Forelimb muscle (tissue), 1 donor: Measurements from ENCODE around the gene SEMA4F. TPM values are rescaled to one million over a fixed set of nuclear protein-coding genes. Genes with fewer than 3 reads are reported as not detected.

Experiments
- DNase-seq: peaks from one replicate; pipeline ENCODE4 v3.0.0-alpha.2; 2013; ENCODE audit warnings: low read depth
- polyA plus RNA-seq: library from polyadenylated mRNA; unstranded; fragments of 120-200 nt; gene quantifications from one replicate; pipeline ENCODE4 v1.2.1, GENCODE V29; 2013; ENCODE audit not compliant: insufficient read length

Gene SEMA4F
- polyA plus RNA-seq, 1 donor, result 2.1 TPM

DNA sequence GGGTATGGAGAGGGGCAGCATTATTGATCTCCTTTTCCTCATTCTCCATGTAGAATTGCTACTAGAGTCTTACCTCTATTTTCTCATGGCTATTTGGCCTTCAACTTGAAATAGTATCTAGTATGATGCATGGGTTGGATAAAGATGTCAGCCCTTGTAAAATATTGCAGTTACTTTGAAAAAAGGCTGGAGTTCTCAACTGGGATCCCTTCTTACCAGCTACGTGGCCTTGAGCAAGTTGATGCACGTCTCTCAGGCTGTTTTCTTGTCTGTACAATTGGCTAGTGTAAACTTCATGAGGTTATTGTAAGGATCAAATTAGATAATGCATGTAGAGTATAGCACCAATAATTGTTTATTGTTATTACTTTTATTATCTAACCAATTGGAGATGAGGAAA is 50.2 kb downstream of the SEMA4F start:
- no peak for DNase-seq

DNA sequence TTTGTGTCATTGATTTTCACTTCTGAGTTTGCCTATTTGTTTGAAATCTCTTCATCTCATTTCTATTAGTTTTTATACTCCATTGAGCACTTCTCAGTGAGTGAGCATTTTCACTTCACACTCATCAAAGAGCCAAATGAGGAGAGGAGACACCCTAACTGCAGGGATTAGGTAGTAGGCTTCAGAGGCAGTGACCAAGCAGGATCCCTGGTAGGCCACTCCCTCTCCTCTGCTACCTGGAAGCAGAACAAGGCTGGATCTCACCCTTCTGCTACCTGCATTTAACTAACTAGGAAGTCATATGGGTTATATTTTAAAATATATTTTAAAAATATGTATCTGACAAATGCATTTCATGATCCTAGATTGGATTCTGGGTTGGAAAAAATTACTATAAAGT is 52.7 kb downstream of the SEMA4F start:
- no peak for DNase-seq

DNA sequence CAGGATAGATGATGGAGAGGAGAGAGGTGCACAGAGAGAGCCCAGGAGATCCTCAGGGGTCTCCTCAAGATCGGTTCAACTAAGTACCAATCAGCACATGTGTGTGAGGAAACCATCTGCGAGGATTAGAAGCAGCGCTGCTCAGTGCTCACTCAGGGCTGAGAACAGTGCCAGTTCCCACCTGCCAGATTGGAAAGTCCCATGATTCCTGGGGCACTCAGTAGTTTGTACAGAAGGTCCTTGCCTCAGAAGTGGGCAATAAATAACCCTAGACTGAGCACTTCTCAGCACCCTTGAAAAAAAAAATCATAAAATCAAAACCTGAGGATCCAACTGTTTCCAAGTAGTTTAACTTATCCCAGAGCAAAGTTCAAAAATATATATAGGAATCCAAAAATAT is 53.8 kb downstream of the SEMA4F start:
- DNase-seq, result no peak

DNA sequence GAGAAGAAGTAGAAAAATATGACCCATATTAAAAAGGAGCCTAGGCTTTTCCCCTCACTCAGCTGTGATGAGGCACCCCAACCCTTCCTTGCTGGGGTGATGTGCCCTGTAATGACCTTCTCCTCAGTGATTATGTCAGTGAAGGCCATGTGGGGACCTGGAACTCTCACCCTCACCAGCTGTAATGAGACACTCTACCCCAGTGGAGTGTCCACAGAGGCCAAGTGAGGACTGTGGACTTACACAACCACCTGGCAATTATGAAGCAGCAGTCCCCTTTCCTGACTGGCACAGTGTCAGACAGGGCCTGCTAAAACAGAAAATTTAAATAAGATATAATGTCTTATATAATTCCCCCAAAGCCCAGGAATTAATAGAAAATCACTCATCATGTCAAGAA is 54.2 kb downstream of the SEMA4F start:
- no peak for DNase-seq

DNA sequence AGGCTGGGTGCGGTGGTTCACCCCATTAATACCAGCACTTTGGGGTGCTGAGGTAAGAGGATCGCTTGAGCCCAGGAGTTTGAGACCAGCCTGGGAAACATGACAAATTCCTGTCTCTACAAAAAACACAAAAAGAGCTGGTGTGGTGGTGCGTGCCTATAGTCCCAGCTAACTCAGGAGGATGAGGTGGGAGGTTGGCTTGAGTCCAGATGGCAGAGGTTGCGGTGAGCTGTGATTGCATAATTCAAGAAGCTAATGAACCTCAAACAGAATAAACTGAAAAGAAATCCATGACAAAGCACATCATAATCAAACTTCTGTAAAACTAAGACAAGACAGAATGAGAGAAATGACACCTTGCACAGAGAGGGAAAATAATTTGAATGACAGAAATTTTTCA is 54.8 kb downstream of the SEMA4F start:
- no peak for DNase-seq

DNA sequence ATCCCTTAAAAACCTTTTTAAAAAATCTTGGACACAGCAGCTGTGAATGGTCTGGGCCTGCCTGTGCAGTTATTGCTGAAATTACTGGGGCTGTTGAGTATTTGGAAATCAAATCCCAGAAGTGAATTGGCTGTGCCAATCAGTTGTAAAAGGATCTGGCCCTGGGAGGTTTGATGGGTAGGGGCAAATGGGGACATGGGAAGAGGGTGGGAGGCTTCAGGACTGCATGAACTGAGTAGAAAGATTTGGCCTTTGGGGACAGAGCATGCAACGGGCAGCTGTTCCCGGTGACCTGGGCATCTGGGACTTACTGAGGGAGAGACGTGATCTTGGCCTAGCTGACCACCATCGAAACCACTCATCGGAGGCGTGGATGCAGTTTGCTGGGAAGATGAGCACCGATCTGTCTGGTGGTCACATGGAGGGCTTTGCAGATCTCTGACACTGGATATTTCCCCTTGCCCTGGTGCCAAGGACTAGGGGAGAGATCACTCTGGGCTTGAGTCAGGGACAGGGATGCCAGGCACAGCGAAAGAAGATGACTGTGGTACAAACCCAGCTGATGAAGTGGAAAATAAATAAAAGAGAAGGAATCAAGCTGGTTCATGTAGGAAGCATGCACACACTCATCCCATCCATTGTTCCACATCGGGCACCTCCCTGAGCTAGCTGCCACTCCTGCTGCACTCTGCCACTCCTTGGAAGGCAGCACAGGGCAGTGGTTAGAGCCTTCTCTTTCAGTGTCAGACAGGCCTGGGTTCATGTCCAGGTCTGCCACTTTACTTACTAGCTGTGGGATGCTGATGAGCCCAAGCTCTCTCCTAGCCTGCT is 58.4 kb downstream of the SEMA4F start:
- DNase-seq, result no peak

DNA sequence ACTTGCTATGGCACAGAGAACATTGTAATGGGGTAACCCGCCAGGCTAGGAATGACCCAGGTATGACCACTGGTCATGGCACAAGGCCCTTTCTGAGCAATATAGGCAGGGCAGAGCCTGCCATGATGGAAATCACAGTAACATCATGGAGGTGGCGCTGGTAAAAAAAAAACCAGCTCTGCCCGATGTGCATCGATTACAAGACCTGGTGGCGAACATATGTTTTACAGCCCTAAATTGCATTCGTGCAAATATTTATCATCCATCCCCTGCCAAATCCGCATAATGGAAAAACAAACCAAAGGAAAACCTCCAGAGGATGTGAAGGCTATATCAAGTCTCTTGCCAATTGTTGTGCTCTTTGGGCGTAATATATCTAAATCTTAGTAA is 60.6 kb downstream of the SEMA4F start:
- no peak for DNase-seq

DNA sequence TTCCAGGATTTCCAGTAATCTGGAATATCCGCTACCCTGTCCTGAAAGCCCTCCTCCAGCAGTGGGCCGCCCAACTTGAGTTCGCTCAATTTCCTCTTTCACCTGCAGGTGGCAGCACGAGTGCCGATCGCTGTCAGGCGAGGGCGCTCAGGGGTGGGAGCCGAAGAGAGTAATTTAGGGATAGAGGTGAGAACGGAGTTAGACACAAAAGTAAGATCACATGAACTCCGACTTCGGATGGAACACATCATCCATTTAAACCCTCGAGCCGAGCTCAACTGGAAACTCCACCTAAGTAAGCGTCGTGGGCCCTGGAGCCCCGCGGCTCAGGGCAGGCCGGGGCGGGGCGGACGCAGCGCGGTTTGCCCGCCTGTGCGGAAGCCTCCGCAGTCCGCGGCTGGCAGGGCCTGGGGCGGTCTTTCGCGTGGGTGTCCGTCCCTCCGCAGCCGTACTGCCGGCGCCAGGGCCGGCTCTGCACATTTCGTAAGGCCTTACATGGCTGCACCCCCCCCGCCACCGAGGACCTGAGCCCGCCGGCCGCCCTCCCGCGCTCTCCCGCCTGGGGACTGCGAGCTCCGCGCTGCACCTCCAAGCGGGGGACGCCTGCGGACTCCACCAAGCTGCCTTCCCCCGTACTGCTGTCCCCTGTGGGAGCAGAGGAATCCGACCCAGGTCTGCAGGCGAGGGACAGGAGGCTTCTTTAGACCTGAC is 61.2 kb downstream of the SEMA4F start:
- DNase-seq, result peak; percentile 28

DNA sequence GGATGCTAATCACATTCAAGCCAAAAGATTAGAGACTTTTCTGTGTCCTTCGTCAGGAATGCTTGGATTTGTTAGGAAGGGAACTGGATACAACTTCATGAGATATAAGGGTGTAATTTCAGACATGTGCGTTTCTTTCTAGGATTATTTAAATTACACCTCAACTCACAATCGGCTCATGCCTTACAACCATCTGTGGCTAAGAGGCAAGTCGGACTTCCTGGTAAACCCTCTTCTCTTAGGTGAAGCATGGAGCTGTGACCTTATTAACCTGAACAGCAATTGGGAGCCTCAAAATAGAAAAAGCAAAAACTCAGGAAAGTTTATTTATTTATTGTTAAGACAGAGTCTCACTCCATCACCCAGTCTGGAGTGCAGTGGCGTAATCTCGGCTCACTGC is 61.8 kb downstream of the SEMA4F start:
- no peak for DNase-seq

DNA sequence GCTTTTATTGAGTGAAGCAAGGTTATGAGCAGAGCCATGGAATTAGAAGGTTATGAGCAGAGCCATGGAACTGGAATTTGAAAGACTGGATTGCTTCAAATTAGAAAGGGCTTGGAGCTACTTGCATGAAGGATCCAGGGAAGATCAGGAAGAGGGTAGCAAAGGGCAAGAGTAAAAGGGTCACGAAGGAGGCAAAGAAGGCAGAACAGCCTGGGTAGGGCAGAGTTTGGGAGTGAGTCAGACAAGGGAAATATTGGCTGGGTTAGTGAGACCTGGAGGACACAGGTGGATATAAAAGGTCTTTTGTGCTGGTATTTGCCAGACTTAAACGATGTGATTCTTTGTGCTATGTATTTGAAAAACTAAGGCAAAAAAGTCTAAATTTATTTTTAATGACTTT is 65.0 kb downstream of the SEMA4F start:
- DNase-seq, result no peak

DNA sequence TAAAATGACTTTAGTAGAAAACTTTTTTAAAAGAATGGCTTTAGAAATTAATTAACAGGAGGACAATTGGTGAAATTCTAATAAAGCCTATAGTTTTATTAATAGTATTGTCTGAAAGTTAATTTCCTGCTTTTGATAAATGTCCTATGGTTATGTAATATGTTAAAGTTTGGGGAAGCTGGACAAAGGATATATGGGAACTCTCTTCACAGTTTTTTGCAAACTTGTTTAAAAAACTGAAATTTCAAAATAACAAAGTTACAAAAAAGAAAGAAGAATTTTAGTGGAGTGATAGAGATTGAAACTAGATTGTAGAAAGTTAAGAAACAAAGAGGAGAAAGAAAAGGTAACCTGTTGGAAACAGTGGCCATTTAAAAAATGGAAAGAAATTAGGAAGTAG is 67.3 kb downstream of the SEMA4F start:
- no peak for DNase-seq

DNA sequence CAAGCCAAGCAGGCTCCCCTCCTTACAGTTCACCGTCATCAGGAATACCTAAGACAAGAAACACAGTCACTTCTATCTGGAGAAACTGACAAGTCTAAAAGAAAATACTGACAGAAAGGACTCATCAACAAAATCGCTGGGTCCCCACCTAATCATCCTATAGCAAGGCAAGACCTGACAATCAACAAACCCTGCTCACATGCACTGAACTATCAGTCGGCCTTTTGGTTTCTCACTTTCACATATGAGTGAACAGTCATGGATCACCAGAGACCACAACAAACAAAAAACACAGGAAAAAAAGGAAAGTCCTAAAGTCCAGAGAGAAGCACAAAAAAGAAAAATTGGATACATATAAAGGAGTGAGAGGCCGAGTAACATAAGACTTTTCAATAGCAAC is 70.4 kb downstream of the SEMA4F start:
- DNase-seq, result no peak

DNA sequence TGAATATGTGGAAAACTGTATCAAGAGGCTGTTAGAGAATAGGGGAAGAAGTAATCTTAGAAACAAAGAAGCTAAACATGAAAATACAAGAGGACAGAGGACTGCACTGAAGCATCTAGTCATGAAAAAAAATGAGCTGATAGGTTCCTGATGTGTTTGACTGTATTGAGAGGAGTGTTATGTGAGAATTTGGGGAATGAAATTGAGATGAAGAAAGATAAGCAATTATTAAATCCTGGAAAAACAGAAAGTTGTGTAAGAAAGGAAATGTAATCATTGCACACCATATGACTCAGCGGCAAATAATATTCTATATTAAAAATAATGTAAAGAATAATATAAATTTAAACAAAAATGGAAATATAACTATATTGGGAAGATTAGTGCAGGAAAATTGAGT is 71.2 kb downstream of the SEMA4F start:
- DNase-seq, result no peak

DNA sequence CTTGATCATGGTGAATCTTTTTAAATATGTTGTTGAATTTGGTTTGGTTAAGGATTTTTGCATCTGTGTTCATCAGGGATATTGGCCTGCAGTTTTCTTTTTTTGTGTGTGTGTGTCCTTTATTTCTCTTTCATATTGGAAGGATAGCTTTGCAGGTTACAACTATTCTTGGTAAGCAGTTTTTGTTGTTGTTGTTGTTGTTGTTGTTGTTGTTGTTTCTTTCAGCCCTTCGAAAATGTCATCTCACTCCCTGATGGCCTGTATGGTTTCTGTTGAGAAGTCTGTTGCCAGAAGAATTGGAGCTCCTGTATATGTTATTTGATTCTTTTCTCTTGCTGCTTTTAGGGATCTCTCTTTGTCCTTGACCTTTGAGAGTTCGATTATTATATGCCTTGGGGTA is 74.8 kb downstream of the SEMA4F start:
- DNase-seq, result no peak

DNA sequence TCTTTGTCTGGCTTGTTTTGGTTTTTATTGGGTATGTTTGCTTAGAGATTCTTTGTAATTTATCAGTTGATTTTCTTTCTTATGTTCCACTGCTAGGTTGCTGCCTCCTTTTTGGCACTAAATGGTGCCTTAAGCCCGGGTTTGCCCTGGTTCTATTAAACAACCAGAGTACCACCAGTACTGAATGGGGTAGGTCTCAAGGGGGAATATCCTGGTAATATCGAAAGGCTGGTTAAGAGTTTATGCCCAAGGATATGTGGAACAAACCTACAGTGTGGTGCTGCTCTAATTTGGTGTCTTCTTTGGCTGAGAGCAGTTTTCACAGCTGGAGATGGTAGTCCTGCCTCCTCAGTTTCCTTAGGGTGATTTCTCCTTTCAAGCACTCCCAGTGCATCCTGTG is 76.5 kb downstream of the SEMA4F start:
- no peak for DNase-seq

Other genes starting within 250 kb of the SEMA4F start
- 2.2 TPM for gene C2orf81, start 232.6 kb upstream of the SEMA4F start, polyA plus RNA-seq
- gene WDR54, start 232.5 kb upstream of the SEMA4F start, polyA plus RNA-seq, result 8.7 TPM
- gene RTKN, start 212.3 kb upstream of the SEMA4F start, polyA plus RNA-seq, result 50.9 TPM
- 19.0 TPM for gene INO80B, start 199.2 kb upstream of the SEMA4F start, polyA plus RNA-seq
- 57.6 TPM for gene WBP1, start 195.8 kb upstream of the SEMA4F start, polyA plus RNA-seq
- 30.4 TPM for gene MOGS, start 188.9 kb upstream of the SEMA4F start, polyA plus RNA-seq
- 66.9 TPM for gene MRPL53, start 181.6 kb upstream of the SEMA4F start, polyA plus RNA-seq
- 9.9 TPM for gene CCDC142, start 171.2 kb upstream of the SEMA4F start, polyA plus RNA-seq
- 18.3 TPM for gene TTC31, start 171.2 kb upstream of the SEMA4F start, polyA plus RNA-seq
- 1.2 TPM for gene LBX2, start 154.6 kb upstream of the SEMA4F start, polyA plus RNA-seq
- 14.1 TPM for gene PCGF1, start 146.6 kb upstream of the SEMA4F start, polyA plus RNA-seq
- not detected for gene TLX2, start 139.8 kb upstream of the SEMA4F start, polyA plus RNA-seq
- gene DQX1, start 128.0 kb upstream of the SEMA4F start, polyA plus RNA-seq, result 0.14 TPM
- gene AUP1, start 124.5 kb upstream of the SEMA4F start, polyA plus RNA-seq, result 60.5 TPM
- gene HTRA2, start 124.3 kb upstream of the SEMA4F start, polyA plus RNA-seq, result 28.8 TPM
- 8.7 TPM for gene LOXL3, start 100.3 kb upstream of the SEMA4F start, polyA plus RNA-seq
- gene DOK1, start 99.5 kb upstream of the SEMA4F start, polyA plus RNA-seq, result 5.5 TPM
- 0.14 TPM for gene M1AP, start 5.9 kb upstream of the SEMA4F start, polyA plus RNA-seq
- 6.6 TPM for gene HK2, start 179.9 kb downstream of the SEMA4F start, polyA plus RNA-seq